Measurements from ENCODE around the gene SMIM27. TPM values are rescaled to one million over a fixed set of nuclear protein-coding genes. Genes with fewer than 3 reads are reported as not detected.

SMIM27 gene
- total and polyA plus RNA-seq, 2 experiments from 2014 or later, result 3.4 to 106 TPM

DNA sequence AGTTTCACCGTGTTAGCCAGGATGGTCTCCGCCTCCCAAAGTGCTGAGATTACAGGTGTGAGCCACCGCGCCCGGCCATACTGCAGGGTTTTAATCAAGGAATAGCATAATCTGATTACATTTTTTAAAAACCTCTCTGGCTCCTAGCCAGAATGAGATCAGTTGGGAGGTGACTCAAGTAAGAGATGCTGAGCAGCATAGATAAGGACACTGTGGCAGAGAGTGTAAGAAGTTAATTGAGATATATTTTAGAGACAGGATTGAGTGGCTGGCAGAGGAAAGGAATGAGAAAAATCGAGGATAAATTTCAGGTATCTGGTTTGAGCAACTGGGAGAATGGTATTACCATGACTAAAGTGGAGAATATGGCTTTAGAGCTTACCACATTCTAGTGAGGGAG lies 18.8 kb upstream of the SMIM27 start (continued):
- no peak for TF ChIP-seq ZNF331 (CRISPR knock-in tag; IDR thresholded peaks at IDR 0.05; ENCODE audit: low read depth)
- TF ChIP-seq, protein P1, sequence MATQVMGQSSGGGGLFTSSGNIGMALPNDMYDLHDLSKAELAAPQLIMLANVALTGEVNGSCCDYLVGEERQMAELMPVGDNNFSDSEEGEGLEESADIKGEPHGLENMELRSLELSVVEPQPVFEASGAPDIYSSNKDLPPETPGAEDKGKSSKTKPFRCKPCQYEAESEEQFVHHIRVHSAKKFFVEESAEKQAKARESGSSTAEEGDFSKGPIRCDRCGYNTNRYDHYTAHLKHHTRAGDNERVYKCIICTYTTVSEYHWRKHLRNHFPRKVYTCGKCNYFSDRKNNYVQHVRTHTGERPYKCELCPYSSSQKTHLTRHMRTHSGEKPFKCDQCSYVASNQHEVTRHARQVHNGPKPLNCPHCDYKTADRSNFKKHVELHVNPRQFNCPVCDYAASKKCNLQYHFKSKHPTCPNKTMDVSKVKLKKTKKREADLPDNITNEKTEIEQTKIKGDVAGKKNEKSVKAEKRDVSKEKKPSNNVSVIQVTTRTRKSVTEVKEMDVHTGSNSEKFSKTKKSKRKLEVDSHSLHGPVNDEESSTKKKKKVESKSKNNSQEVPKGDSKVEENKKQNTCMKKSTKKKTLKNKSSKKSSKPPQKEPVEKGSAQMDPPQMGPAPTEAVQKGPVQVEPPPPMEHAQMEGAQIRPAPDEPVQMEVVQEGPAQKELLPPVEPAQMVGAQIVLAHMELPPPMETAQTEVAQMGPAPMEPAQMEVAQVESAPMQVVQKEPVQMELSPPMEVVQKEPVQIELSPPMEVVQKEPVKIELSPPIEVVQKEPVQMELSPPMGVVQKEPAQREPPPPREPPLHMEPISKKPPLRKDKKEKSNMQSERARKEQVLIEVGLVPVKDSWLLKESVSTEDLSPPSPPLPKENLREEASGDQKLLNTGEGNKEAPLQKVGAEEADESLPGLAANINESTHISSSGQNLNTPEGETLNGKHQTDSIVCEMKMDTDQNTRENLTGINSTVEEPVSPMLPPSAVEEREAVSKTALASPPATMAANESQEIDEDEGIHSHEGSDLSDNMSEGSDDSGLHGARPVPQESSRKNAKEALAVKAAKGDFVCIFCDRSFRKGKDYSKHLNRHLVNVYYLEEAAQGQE (IDR thresholded peaks at IDR 0.05; ENCODE audit: unreplicated experiment), result no peak

DNA sequence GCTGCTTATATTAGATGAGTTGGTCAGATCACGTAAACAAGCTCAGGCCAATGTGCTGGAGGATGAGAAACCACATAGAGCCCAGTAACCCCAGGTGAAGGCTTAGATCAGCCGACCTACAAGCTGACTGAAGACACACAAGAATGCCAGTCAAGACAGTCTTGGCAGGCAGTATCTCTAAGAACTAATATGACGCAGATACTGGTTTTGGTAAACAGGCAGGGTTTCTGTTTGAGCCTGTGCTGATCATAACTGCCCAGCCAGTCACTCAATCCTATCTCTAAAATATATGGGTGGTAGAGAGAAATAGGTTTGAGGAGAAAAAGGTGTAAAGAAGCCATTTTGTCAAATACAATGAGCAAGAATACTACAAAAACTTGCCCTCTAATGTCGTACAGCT lies 18.3 kb upstream of the SMIM27 start:
- peaks cover 13% of the 10 kb centered on the region; the same call in 1 of the 2 replicates for H4K20me1 ChIP-seq (replicated peaks; ENCODE audit: insufficient read depth)
- ATAC-seq, result no peak
- Mint-ChIP-seq H3K36me3 (ENCODE audit: low read depth) (peaks cover 17% of the 10 kb centered on the region; the same call in 2 of the 3 replicates), H3K27me3 (ENCODE audit: insufficient read depth, low read depth, poor library complexity) (no peaks in the 10 kb centered on the region), H3K4me3 (no peak overlapping the region), H3K9me3 (no peaks in the 10 kb centered on the region), H3K27ac (no peak overlapping the region), H3K4me1 (no peaks in the 10 kb centered on the region)
- H3F3A ChIP-seq (replicated peaks; ENCODE audit: low read depth), result no peaks in the 10 kb centered on the region
- H3K4me3 ChIP-seq, result no peak overlapping the region
- H3K4me1 ChIP-seq (ENCODE audit: insufficient read depth), result no peaks in the 10 kb centered on the region
- no peaks in the 10 kb centered on the region for H3K36me3 ChIP-seq (ENCODE audit: insufficient read depth)
- DNase-seq (ENCODE audit: low spot score), result no peak
- no peaks in the 10 kb centered on the region for H3K27me3 ChIP-seq (ENCODE audit: insufficient read depth)
- H3K79me2 ChIP-seq (replicated peaks; ENCODE audit: insufficient read depth), result no peaks in the 10 kb centered on the region
- no peak overlapping the region for H3K27ac ChIP-seq (ENCODE audit: low read depth)
- H3K4me2 ChIP-seq, result no peak overlapping the region
- H3K9me2 ChIP-seq (ENCODE audit: insufficient read depth), result no peaks in the 10 kb centered on the region
- no peak overlapping the region for H2AFZ ChIP-seq
- TF ChIP-seq, protein P2, sequence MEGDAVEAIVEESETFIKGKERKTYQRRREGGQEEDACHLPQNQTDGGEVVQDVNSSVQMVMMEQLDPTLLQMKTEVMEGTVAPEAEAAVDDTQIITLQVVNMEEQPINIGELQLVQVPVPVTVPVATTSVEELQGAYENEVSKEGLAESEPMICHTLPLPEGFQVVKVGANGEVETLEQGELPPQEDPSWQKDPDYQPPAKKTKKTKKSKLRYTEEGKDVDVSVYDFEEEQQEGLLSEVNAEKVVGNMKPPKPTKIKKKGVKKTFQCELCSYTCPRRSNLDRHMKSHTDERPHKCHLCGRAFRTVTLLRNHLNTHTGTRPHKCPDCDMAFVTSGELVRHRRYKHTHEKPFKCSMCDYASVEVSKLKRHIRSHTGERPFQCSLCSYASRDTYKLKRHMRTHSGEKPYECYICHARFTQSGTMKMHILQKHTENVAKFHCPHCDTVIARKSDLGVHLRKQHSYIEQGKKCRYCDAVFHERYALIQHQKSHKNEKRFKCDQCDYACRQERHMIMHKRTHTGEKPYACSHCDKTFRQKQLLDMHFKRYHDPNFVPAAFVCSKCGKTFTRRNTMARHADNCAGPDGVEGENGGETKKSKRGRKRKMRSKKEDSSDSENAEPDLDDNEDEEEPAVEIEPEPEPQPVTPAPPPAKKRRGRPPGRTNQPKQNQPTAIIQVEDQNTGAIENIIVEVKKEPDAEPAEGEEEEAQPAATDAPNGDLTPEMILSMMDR (conservative IDR thresholded peaks at IDR 0.05; ENCODE audit: low read depth in 2 of 2), result no peak
- TF ChIP-seq, protein P1 (IDR thresholded peaks at IDR 0.05; ENCODE audit: unreplicated experiment), result no peak
- no peak for TF ChIP-seq NANOG (IDR thresholded peaks at IDR 0.05; ENCODE audit: borderline replicate concordance)
- no peak for TF ChIP-seq ZNF114 (CRISPR knock-in tag; IDR thresholded peaks at IDR 0.05)
- TF ChIP-seq, protein P3, sequence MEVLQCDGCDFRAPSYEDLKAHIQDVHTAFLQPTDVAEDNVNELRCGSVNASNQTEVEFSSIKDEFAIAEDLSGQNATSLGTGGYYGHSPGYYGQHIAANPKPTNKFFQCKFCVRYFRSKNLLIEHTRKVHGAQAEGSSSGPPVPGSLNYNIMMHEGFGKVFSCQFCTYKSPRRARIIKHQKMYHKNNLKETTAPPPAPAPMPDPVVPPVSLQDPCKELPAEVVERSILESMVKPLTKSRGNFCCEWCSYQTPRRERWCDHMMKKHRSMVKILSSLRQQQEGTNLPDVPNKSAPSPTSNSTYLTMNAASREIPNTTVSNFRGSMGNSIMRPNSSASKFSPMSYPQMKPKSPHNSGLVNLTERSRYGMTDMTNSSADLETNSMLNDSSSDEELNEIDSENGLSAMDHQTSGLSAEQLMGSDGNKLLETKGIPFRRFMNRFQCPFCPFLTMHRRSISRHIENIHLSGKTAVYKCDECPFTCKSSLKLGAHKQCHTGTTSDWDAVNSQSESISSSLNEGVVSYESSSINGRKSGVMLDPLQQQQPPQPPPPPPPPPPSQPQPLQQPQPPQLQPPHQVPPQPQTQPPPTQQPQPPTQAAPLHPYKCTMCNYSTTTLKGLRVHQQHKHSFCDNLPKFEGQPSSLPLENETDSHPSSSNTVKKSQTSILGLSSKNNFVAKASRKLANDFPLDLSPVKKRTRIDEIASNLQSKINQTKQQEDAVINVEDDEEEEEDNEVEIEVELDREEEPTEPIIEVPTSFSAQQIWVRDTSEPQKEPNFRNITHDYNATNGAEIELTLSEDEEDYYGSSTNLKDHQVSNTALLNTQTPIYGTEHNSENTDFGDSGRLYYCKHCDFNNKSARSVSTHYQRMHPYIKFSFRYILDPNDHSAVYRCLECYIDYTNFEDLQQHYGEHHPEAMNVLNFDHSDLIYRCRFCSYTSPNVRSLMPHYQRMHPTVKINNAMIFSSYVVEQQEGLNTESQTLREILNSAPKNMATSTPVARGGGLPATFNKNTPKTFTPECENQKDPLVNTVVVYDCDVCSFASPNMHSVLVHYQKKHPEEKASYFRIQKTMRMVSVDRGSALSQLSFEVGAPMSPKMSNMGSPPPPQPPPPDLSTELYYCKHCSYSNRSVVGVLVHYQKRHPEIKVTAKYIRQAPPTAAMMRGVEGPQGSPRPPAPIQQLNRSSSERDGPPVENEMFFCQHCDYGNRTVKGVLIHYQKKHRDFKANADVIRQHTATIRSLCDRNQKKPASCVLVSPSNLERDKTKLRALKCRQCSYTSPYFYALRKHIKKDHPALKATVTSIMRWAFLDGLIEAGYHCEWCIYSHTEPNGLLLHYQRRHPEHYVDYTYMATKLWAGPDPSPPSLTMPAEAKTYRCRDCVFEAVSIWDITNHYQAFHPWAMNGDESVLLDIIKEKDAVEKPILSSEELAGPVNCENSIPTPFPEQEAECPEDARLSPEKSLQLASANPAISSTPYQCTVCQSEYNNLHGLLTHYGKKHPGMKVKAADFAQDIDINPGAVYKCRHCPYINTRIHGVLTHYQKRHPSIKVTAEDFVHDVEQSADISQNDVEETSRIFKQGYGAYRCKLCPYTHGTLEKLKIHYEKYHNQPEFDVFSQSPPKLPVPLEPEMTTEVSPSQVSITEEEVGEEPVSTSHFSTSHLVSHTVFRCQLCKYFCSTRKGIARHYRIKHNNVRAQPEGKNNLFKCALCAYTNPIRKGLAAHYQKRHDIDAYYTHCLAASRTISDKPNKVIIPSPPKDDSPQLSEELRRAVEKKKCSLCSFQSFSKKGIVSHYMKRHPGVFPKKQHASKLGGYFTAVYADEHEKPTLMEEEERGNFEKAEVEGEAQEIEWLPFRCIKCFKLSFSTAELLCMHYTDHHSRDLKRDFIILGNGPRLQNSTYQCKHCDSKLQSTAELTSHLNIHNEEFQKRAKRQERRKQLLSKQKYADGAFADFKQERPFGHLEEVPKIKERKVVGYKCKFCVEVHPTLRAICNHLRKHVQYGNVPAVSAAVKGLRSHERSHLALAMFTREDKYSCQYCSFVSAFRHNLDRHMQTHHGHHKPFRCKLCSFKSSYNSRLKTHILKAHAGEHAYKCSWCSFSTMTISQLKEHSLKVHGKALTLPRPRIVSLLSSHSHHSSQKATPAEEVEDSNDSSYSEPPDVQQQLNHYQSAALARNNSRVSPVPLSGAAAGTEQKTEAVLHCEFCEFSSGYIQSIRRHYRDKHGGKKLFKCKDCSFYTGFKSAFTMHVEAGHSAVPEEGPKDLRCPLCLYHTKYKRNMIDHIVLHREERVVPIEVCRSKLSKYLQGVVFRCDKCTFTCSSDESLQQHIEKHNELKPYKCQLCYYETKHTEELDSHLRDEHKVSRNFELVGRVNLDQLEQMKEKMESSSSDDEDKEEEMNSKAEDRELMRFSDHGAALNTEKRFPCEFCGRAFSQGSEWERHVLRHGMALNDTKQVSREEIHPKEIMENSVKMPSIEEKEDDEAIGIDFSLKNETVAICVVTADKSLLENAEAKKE (CRISPR knock-in tag; IDR thresholded peaks at IDR 0.05), result no peak
- TF ChIP-seq EZH2phosphoT487 (IDR thresholded peaks at IDR 0.05; ENCODE audit: unreplicated experiment), result no peak
- TF ChIP-seq, protein P4, sequence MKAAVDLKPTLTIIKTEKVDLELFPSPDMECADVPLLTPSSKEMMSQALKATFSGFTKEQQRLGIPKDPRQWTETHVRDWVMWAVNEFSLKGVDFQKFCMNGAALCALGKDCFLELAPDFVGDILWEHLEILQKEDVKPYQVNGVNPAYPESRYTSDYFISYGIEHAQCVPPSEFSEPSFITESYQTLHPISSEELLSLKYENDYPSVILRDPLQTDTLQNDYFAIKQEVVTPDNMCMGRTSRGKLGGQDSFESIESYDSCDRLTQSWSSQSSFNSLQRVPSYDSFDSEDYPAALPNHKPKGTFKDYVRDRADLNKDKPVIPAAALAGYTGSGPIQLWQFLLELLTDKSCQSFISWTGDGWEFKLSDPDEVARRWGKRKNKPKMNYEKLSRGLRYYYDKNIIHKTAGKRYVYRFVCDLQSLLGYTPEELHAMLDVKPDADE (IDR thresholded peaks at IDR 0.05), result no peak

Measured in GM23338 (cell line).